SH-SY5Y (cell line): Measurements from ENCODE around the gene GJA3.

Experiments used
- GATA2 ChIP-seq: IDR thresholded peaks from 2 replicates; pipeline ENCODE4 v1.6.1; 2011; ENCODE audit warnings: mild to moderate bottlenecking, low read depth, low read length
- GATA3 ChIP-seq: IDR thresholded peaks from 2 replicates; pipeline ENCODE4 v1.6.1; 2011; ENCODE audit warnings: low read depth, mild to moderate bottlenecking, low read length, moderate library complexity

DNA sequence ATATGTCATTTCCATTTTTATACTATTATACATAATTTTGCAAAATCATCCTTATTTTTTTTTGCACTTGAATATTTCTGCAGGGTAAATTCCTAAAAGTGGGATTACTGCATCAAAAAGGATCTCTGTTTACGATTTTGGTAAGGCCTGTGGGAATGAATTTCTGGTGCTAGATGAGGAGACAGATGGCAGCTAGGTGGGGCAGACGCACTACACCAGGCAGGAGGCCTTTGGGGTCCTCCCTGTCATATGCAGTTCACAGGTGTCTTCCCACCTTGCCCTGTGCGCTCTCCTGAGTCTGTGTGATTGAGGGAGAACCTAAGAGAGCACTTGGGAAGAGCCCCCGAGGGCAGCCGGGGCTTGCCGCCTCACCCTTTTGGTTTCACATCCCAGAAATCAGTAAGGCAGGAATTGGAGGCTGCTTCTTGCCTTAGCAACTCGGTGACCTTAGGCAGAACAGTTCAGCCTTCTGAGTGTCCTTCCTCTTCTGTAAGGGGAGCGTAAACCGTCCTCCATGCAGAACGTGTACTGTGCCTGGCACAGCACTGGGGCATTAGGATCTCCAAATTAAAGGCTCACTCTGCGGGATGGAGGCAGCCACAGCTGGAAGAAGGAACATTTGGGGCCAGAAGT, 45.3 kb upstream of the GJA3 start:
- no peak for TF ChIP-seq GATA2
- no peak for TF ChIP-seq GATA3
